K562 (cell line): ENCODE measurements around the gene SOWAHA. TPM values are rescaled to one million over a fixed set of nuclear protein-coding genes. Genes with fewer than 3 reads are reported as not detected.
A peak's percentile ranks its signal among the peaks of the same experiment; 100 is the strongest.

Experiments used
- ADNP ChIP-seq: fragments of 200-800 bp; sonication (Bioruptor generic); IDR thresholded peaks from 2 replicates; pipeline ENCODE4 v1.6.1; 2016; ENCODE audit warnings: missing genetic modification characterization, missing compliant biosample characterization
- BRF1 ChIP-seq: IDR thresholded peaks from 3 replicates; pipeline ENCODE4 v1.6.1; 2011; ENCODE audit warnings: borderline replicate concordance, mild to moderate bottlenecking; ENCODE audit not compliant: insufficient read length; ENCODE audit errors: extremely low read depth
- DMBX1 ChIP-seq: fragments of 250-450 bp; sonication (Bioruptor Pico); IDR thresholded peaks from 2 replicates; pipeline ENCODE4 v1.8.0; 2022; ENCODE audit warnings: inconsistent platforms, mild to moderate bottlenecking, moderate library complexity, borderline replicate concordance
- GATAD2B ChIP-seq: fragments of 450-650 bp; IDR thresholded peaks from 2 replicates; pipeline ENCODE4 v1.6.1; 2017; ENCODE audit warnings: mild to moderate bottlenecking, borderline replicate concordance
- HNRNPK ChIP-seq: fragments of 200-400 bp; formaldehyde crosslinking; IDR thresholded peaks from one replicate; pipeline ENCODE4 v1.6.1; 2018; ENCODE audit warnings: mild to moderate bottlenecking, low read depth, low read length; ENCODE audit not compliant: poor library complexity, severe bottlenecking
- KLF6 ChIP-seq: fragments of 250-450 bp; sonication (Bioruptor Pico); IDR thresholded peaks from 2 replicates; pipeline ENCODE4 v1.4.0; 2020; ENCODE audit warnings: mild to moderate bottlenecking, moderate library complexity, borderline replicate concordance
- MBD2 ChIP-seq: sonication (generic); IDR thresholded peaks from 2 replicates; pipeline ENCODE4 v1.6.1; 2016; ENCODE audit warnings: low read depth, borderline replicate concordance
- NBN ChIP-seq: fragments of 450-650 bp; IDR thresholded peaks from 2 replicates; pipeline ENCODE4 v1.6.1; 2016; ENCODE audit warnings: low read depth, mild to moderate bottlenecking
- NONO ChIP-seq, 2 experiments: fragments of 200-400 bp in 1 of 2; fragments of 450-650 bp in 1 of 2; formaldehyde crosslinking in 1 of 2; IDR thresholded peaks; 2 replicates each; pipeline ENCODE4 v1.6.1; 2017; ENCODE audit warnings: low read depth in 2 of 2, mild to moderate bottlenecking in 2 of 2, moderate library complexity in 2 of 2, low read length in 1 of 2
- PCBP1 ChIP-seq: fragments of 200-400 bp; formaldehyde crosslinking; IDR thresholded peaks from 2 replicates; pipeline ENCODE4 v1.6.1; 2018; ENCODE audit warnings: mild to moderate bottlenecking, low read depth, low read length; ENCODE audit not compliant: poor library complexity, severe bottlenecking
- PCBP2 ChIP-seq: fragments of 200-400 bp; formaldehyde crosslinking; IDR thresholded peaks from 2 replicates; pipeline ENCODE4 v1.6.1; 2018; ENCODE audit warnings: low read length, low read depth, mild to moderate bottlenecking, moderate library complexity; ENCODE audit not compliant: poor library complexity, severe bottlenecking
- PHF8 ChIP-seq: fragments of 200-600 bp; sonication (generic); IDR thresholded peaks from 2 replicates; pipeline ENCODE4 v1.6.1; 2012; ENCODE audit warnings: mixed run types, mild to moderate bottlenecking, inconsistent platforms, low read length, moderate library complexity, borderline replicate concordance
- RBM25 ChIP-seq: fragments of 200-400 bp; formaldehyde crosslinking; IDR thresholded peaks from 2 replicates; pipeline ENCODE4 v1.6.1; 2018; ENCODE audit warnings: low read length, low read depth, moderate library complexity; ENCODE audit not compliant: severe bottlenecking
- TRIM28 ChIP-seq: fragments of 450-650 bp; IDR thresholded peaks from 2 replicates; pipeline ENCODE4 v1.6.1; 2017
- ZNF766 ChIP-seq: fragments of 200-800 bp; sonication (Bioruptor generic); conservative IDR thresholded peaks from 2 replicates; pipeline ENCODE4 v1.6.1; 2016; ENCODE audit warnings: missing genetic modification characterization, missing compliant biosample characterization
- polyA plus RNA-seq, 8 experiments: library from polyadenylated mRNA; depleted of rRNA in 4 of 8; stranded (reverse) in 5 of 8; unstranded in 3 of 8; fragments of >200 nt; fragmentation: Nextera tagmentation in 2 of 8; fragmentation: Illumina TruSeq in 1 of 8; extraction: Ambion mirVana in 2 of 8; extraction: Trizol in 1 of 8; gene quantifications; 2 replicates each; pipeline versions ENCODE4 v1.2.1 to v1.2.3, GENCODE V29; 2011 to 2014; ENCODE audit warnings: inconsistent platforms in 1 of 8, missing spikeins in 1 of 8
- total RNA-seq, 7 experiments: library from RNA; depleted of rRNA in 6 of 7; stranded (reverse); fragments of >200 nt in 6 of 7; fragmentation: Illumina TruSeq in 2 of 7; extraction: Trizol in 2 of 7; gene quantifications; 2 replicates each; pipeline versions ENCODE4 v1.2.1 to v1.2.3, GENCODE V29; 2011 to 2021; ENCODE audit warnings: low replicate concordance in 1 of 7
- TF ChIP-seq, protein P1 (sequence below), 2 experiments: IDR thresholded peaks; 2 replicates each; pipeline ENCODE4 v1.6.1; 2012; ENCODE audit warnings: improper control_type of control experiment in 2 of 2, low read depth in 2 of 2, low read length in 2 of 2, borderline replicate concordance in 1 of 2
- TF ChIP-seq, protein P2 (sequence below), 2 experiments: fragments of 200-800 bp in 1 of 2; sonication (Bioruptor generic) in 1 of 2; sonication (generic) in 1 of 2; formaldehyde crosslinking in 1 of 2; IDR thresholded peaks in 1 of 2; conservative IDR thresholded peaks in 1 of 2; 2 replicates each; pipeline versions ENCODE4 v1.5.0 to v1.6.1; 2016 to 2020; ENCODE audit warnings: missing compliant biosample characterization in 1 of 2, missing genetic modification characterization in 1 of 2, missing genetic modification reagents in 1 of 2
- TF ChIP-seq, protein P3 (sequence below), 3 experiments: IDR thresholded peaks in 2 of 3; conservative IDR thresholded peaks in 1 of 3; 2 replicates each; pipeline ENCODE4 v1.5.1; 2011 to 2012; ENCODE audit warnings: low read length in 3 of 3, mild to moderate bottlenecking in 3 of 3, control low read depth in 2 of 3, improper control_type of control experiment in 1 of 3, inconsistent platforms in 1 of 3, low read depth in 1 of 3, mixed read lengths in 1 of 3, moderate library complexity in 1 of 3; ENCODE audit not compliant: insufficient read depth in 2 of 3
- TF ChIP-seq, protein P4 (sequence below), 2 experiments: fragments of 250-450 bp in 1 of 2; fragments of 450-650 bp in 1 of 2; sonication (Bioruptor Pico) in 1 of 2; IDR thresholded peaks; 2 replicates each; pipeline versions ENCODE4 v1.6.1 to v1.8.0; 2016 to 2021; ENCODE audit warnings: mild to moderate bottlenecking in 2 of 2, moderate library complexity in 2 of 2, missing compliant biosample characterization in 1 of 2, missing genetic modification characterization in 1 of 2

Gene SOWAHA
- total and polyA plus RNA-seq, 9 of the 15 experiments (the other 6 are each of a cell fraction or from before 2014, with no cell fraction given): not detected

DNA sequence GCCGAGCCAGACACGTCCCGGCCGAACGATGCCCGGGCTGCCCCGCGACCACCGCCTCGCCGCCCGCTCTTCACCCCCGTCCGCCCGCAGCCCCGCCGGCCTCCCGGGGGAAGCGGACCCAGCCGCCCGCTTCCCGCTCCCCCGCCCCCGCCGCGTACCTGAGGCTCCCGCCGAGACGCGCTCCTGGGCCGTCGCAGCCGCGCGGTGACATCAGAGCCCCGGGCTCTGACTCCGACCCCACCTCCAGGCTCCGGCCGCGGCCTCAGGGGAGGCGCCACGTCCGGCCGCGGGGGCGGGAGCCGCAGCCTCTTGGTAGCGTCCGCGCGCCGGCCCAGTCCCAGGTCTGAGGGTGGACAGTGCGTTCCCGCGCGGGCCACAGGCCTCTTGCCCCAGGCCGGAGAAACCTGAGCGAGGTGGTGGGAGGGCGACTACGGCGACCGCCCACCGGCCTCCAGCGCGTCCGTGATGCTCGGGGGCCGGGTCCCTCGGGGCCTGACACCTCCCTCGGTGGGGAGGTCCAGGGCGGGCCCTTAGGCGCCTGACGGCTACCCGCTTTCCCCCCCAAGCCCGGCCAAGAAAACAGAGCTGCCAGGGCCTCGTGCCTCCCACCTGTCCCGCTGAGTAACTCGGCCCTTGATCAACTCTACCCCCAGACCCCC, 17.5 kb downstream of the SOWAHA start, which contains the start of gene SHROOM1 (continued):
- TF ChIP-seq, protein P1, sequence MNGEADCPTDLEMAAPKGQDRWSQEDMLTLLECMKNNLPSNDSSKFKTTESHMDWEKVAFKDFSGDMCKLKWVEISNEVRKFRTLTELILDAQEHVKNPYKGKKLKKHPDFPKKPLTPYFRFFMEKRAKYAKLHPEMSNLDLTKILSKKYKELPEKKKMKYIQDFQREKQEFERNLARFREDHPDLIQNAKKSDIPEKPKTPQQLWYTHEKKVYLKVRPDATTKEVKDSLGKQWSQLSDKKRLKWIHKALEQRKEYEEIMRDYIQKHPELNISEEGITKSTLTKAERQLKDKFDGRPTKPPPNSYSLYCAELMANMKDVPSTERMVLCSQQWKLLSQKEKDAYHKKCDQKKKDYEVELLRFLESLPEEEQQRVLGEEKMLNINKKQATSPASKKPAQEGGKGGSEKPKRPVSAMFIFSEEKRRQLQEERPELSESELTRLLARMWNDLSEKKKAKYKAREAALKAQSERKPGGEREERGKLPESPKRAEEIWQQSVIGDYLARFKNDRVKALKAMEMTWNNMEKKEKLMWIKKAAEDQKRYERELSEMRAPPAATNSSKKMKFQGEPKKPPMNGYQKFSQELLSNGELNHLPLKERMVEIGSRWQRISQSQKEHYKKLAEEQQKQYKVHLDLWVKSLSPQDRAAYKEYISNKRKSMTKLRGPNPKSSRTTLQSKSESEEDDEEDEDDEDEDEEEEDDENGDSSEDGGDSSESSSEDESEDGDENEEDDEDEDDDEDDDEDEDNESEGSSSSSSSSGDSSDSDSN (IDR thresholded peaks at IDR 0.05; ENCODE audit: borderline replicate concordance in 1 of 2, low read depth in 2 of 2, low read length in 2 of 2): peak; percentile 90 to 96
- TF ChIP-seq DMBX1 (peak; percentile 77), PHF8 (peak; percentile 81; the same call in 1 of the 2 replicates), NBN (0 out of 2 replicates have a peak, but pooled peaks have one; percentile 31), KLF6 (CRISPR knock-in tag) (peak; percentile 17; the same call in 1 of the 2 replicates), ZNF766 (CRISPR knock-in tag) (peak; percentile 64; the same call in 1 of the 2 replicates), RBM25 (peak; percentile 21), PCBP1 (peak; percentile 31), GATAD2B (0 out of 2 replicates have a peak, but pooled peaks have one; percentile 1), BRF1 (no peak), MBD2 (peak; percentile 53; the same call in 1 of the 2 replicates), ADNP (tag) (no peak), TRIM28 (0 out of 2 replicates have a peak, but pooled peaks have one; percentile 21), NONO (IDR thresholded peaks at IDR 0.05; ENCODE audit: low read depth in 2 of 2, low read length in 1 of 2) (peak; percentile 19 to 80), PCBP2 (peak; percentile 77), HNRNPK (no peak)
- TF ChIP-seq, protein P2, sequence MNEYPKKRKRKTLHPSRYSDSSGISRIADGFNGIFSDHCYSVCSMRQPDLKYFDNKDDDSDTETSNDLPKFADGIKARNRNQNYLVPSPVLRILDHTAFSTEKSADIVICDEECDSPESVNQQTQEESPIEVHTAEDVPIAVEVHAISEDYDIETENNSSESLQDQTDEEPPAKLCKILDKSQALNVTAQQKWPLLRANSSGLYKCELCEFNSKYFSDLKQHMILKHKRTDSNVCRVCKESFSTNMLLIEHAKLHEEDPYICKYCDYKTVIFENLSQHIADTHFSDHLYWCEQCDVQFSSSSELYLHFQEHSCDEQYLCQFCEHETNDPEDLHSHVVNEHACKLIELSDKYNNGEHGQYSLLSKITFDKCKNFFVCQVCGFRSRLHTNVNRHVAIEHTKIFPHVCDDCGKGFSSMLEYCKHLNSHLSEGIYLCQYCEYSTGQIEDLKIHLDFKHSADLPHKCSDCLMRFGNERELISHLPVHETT (CRISPR knock-in tag; conservative IDR thresholded peaks at IDR 0.05 in 1 of 2, IDR thresholded peaks at IDR 0.05 in 1 of 2): peak in 1 of 2 experiments; percentile 30; a peak in 1 of 4 replicates
- TF ChIP-seq, protein P3, sequence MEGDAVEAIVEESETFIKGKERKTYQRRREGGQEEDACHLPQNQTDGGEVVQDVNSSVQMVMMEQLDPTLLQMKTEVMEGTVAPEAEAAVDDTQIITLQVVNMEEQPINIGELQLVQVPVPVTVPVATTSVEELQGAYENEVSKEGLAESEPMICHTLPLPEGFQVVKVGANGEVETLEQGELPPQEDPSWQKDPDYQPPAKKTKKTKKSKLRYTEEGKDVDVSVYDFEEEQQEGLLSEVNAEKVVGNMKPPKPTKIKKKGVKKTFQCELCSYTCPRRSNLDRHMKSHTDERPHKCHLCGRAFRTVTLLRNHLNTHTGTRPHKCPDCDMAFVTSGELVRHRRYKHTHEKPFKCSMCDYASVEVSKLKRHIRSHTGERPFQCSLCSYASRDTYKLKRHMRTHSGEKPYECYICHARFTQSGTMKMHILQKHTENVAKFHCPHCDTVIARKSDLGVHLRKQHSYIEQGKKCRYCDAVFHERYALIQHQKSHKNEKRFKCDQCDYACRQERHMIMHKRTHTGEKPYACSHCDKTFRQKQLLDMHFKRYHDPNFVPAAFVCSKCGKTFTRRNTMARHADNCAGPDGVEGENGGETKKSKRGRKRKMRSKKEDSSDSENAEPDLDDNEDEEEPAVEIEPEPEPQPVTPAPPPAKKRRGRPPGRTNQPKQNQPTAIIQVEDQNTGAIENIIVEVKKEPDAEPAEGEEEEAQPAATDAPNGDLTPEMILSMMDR (IDR thresholded peaks at IDR 0.05 in 2 of 3, conservative IDR thresholded peaks at IDR 0.05 in 1 of 3; ENCODE audit: insufficient read depth in 2 of 3, low read depth in 1 of 3, low read length in 3 of 3): no peak; a peak in 1 of 6 replicates
- TF ChIP-seq, protein P4, sequence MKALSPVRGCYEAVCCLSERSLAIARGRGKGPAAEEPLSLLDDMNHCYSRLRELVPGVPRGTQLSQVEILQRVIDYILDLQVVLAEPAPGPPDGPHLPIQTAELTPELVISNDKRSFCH (CRISPR knock-in tag; IDR thresholded peaks at IDR 0.05): no peak
- TF ChIP-seq, protein P4 (tag; IDR thresholded peaks at IDR 0.05): 0 out of 2 replicates have a peak, but pooled peaks have one; percentile 15
